ENCODE results near the gene STAC3.

STAC3 gene

DNA sequence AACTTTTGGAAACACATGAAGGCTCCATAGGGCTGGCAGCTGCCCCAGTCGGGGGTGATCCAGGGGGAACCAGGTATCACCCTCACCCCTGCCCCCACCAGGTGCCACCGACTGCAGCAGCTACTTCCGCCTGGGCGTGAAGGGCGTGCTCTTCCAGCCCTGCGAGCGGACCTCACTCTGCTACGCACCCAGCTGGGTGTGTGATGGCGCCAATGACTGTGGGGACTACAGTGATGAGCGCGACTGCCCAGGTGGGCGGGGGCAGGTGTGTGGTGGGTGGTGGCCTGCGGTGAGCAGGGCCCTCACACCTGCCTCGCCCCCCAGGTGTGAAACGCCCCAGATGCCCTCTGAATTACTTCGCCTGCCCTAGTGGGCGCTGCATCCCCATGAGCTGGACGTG lies 56.7 kb downstream of the STAC3 start:
- DNase-seq (ENCODE audit: low spot score), result no peak

DNA sequence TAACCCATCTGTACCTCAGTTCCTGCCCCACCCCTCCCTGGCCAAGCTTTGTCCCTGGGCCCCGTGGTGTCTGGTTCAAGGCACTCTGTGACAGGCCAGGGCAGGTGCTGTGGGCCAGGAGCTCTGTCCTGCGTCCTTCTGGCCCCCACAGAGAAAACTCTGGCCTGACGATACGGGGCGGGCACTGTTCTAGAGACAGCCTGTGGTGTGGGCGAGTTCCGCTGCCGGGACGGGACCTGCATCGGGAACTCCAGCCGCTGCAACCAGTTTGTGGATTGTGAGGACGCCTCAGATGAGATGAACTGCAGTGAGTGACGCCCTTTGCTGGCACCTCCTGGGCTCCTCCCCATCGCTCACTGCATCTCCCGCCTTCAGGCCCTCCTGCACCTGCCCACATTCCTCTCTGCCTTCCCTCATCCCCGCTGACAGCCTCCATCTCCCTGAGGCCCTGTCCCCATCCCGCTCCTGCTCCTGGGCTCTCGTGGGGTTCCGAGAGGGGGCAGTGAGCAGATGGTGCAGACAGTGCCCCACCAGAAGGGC lies 57.2 kb downstream of the STAC3 start:
- DNase-seq (ENCODE audit: low spot score), result no peak
